ENCODE results near the gene SLC2A1. TPM values are rescaled to one million over a fixed set of nuclear protein-coding genes. Genes with fewer than 3 reads are reported as not detected.

Gene SLC2A1
- total and polyA plus RNA-seq, 9 of the 15 experiments (the other 6 are each of a cell fraction or from before 2014, with no cell fraction given), result 12.6 to 153 (median 48.0) TPM

DNA sequence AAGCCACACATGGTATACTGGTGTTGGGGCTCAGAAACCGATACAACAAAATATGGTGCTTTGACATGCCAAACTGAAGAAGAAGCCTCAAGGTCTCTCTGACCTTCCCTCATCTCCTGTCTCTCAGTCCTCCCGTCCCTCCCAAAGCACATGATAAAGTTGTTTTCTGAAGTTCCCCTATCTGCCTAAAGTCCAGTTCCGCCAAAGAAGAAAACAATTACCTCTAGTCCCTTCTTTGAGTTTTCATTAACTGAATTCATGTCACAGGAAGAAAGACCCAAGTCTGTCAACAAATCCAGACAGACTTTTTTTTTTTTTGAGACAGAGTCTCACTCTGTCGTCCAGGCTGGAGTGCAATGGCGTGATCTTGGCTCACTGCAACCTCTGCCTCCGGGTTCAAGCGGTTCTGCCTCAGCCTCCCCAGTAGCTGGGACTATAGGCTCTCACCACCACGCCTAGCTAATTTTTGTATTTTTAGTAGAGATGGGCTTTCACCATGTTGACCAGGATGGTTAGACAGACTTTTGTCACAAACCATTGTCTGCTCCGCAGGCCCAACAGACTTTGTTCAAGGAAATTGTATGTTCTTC lies 32.2 kb upstream of the SLC2A1 start (continued):
- TF ChIP-seq, protein P1, sequence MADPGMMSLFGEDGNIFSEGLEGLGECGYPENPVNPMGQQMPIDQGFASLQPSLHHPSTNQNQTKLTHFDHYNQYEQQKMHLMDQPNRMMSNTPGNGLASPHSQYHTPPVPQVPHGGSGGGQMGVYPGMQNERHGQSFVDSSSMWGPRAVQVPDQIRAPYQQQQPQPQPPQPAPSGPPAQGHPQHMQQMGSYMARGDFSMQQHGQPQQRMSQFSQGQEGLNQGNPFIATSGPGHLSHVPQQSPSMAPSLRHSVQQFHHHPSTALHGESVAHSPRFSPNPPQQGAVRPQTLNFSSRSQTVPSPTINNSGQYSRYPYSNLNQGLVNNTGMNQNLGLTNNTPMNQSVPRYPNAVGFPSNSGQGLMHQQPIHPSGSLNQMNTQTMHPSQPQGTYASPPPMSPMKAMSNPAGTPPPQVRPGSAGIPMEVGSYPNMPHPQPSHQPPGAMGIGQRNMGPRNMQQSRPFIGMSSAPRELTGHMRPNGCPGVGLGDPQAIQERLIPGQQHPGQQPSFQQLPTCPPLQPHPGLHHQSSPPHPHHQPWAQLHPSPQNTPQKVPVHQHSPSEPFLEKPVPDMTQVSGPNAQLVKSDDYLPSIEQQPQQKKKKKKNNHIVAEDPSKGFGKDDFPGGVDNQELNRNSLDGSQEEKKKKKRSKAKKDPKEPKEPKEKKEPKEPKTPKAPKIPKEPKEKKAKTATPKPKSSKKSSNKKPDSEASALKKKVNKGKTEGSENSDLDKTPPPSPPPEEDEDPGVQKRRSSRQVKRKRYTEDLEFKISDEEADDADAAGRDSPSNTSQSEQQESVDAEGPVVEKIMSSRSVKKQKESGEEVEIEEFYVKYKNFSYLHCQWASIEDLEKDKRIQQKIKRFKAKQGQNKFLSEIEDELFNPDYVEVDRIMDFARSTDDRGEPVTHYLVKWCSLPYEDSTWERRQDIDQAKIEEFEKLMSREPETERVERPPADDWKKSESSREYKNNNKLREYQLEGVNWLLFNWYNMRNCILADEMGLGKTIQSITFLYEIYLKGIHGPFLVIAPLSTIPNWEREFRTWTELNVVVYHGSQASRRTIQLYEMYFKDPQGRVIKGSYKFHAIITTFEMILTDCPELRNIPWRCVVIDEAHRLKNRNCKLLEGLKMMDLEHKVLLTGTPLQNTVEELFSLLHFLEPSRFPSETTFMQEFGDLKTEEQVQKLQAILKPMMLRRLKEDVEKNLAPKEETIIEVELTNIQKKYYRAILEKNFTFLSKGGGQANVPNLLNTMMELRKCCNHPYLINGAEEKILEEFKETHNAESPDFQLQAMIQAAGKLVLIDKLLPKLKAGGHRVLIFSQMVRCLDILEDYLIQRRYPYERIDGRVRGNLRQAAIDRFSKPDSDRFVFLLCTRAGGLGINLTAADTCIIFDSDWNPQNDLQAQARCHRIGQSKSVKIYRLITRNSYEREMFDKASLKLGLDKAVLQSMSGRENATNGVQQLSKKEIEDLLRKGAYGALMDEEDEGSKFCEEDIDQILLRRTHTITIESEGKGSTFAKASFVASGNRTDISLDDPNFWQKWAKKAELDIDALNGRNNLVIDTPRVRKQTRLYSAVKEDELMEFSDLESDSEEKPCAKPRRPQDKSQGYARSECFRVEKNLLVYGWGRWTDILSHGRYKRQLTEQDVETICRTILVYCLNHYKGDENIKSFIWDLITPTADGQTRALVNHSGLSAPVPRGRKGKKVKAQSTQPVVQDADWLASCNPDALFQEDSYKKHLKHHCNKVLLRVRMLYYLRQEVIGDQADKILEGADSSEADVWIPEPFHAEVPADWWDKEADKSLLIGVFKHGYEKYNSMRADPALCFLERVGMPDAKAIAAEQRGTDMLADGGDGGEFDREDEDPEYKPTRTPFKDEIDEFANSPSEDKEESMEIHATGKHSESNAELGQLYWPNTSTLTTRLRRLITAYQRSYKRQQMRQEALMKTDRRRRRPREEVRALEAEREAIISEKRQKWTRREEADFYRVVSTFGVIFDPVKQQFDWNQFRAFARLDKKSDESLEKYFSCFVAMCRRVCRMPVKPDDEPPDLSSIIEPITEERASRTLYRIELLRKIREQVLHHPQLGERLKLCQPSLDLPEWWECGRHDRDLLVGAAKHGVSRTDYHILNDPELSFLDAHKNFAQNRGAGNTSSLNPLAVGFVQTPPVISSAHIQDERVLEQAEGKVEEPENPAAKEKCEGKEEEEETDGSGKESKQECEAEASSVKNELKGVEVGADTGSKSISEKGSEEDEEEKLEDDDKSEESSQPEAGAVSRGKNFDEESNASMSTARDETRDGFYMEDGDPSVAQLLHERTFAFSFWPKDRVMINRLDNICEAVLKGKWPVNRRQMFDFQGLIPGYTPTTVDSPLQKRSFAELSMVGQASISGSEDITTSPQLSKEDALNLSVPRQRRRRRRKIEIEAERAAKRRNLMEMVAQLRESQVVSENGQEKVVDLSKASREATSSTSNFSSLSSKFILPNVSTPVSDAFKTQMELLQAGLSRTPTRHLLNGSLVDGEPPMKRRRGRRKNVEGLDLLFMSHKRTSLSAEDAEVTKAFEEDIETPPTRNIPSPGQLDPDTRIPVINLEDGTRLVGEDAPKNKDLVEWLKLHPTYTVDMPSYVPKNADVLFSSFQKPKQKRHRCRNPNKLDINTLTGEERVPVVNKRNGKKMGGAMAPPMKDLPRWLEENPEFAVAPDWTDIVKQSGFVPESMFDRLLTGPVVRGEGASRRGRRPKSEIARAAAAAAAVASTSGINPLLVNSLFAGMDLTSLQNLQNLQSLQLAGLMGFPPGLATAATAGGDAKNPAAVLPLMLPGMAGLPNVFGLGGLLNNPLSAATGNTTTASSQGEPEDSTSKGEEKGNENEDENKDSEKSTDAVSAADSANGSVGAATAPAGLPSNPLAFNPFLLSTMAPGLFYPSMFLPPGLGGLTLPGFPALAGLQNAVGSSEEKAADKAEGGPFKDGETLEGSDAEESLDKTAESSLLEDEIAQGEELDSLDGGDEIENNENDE (IDR thresholded peaks at IDR 0.05; ENCODE audit: low read depth, low read length), result no peak
- TF ChIP-seq, protein P2, sequence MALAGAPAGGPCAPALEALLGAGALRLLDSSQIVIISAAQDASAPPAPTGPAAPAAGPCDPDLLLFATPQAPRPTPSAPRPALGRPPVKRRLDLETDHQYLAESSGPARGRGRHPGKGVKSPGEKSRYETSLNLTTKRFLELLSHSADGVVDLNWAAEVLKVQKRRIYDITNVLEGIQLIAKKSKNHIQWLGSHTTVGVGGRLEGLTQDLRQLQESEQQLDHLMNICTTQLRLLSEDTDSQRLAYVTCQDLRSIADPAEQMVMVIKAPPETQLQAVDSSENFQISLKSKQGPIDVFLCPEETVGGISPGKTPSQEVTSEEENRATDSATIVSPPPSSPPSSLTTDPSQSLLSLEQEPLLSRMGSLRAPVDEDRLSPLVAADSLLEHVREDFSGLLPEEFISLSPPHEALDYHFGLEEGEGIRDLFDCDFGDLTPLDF (CRISPR knock-in tag; IDR thresholded peaks at IDR 0.05), result no peak
- no peak for TF ChIP-seq GTF2A2 (tag; IDR thresholded peaks at IDR 0.05)
- TF ChIP-seq, protein P3, sequence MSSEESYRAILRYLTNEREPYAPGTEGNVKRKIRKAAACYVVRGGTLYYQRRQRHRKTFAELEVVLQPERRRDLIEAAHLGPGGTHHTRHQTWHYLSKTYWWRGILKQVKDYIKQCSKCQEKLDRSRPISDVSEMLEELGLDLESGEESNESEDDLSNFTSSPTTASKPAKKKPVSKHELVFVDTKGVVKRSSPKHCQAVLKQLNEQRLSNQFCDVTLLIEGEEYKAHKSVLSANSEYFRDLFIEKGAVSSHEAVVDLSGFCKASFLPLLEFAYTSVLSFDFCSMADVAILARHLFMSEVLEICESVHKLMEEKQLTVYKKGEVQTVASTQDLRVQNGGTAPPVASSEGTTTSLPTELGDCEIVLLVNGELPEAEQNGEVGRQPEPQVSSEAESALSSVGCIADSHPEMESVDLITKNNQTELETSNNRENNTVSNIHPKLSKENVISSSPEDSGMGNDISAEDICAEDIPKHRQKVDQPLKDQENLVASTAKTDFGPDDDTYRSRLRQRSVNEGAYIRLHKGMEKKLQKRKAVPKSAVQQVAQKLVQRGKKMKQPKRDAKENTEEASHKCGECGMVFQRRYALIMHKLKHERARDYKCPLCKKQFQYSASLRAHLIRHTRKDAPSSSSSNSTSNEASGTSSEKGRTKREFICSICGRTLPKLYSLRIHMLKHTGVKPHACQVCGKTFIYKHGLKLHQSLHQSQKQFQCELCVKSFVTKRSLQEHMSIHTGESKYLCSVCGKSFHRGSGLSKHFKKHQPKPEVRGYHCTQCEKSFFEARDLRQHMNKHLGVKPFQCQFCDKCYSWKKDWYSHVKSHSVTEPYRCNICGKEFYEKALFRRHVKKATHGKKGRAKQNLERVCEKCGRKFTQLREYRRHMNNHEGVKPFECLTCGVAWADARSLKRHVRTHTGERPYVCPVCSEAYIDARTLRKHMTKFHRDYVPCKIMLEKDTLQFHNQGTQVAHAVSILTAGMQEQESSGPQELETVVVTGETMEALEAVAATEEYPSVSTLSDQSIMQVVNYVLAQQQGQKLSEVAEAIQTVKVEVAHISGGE (CRISPR knock-in tag; IDR thresholded peaks at IDR 0.05), result no peak
